ENCODE measurements around the gene EPO. TPM values are rescaled to one million over a fixed set of nuclear protein-coding genes. Genes with fewer than 3 reads are reported as not detected.
"Not testable (repeated sequence)": the region's sequence is repeated elsewhere in the genome, so short reads cannot be mapped to it uniquely, and the experiment has no call there.

Gene EPO
- total and polyA plus RNA-seq, 4 donors, result 0.10 TPM; not detected in 3

- 79 to 87% methylated on average over 6 of the region's 6 CpGs for WGBS, 2 donors
- ATAC-seq (ENCODE audit: insufficient read depth, low FRiP score) (no peak), DNase-seq (no peak)
- Histone ChIP-seq H3K27me3 (ENCODE audit: control insufficient read depth in 3 of 3, insufficient read depth in 3 of 3, low read length in 2 of 3) (no peaks in the 10 kb centered on the region), H3K9me3 (ENCODE audit: control insufficient read depth in 4 of 4, insufficient read depth in 3 of 4, low read length in 3 of 4) (no peaks in the 10 kb centered on the region), H3K4me1 (ENCODE audit: control insufficient read depth in 5 of 5, insufficient read depth in 5 of 5, low read length in 5 of 5) (peaks cover 4 to 21% (median 8%) of the 10 kb centered on the region in 5 donors), H3K36me3 (ENCODE audit: control insufficient read depth in 4 of 4, insufficient read depth in 4 of 4, low read length in 4 of 4) (peaks cover 0 to under 1% (median 0%) of the 10 kb centered on the region in 4 donors), H3K4me3 (no peak overlapping the region), H3K27ac (ENCODE audit: low read depth in 1 of 2, low read length in 1 of 2) (no peak overlapping the region), H3K9ac (ENCODE audit: insufficient read depth in 1 of 2, low read length in 2 of 2) (no peak overlapping the region)
- no peak for TF ChIP-seq CTCF (IDR thresholded peaks at IDR 0.05; ENCODE audit: control extremely low read depth, extremely low read depth)
Measured at GRCh38 chr7:100696123-100696521, 24.1 kb upstream of the EPO start.

GRCh38 chr7:100699018-100699417 lies 21.2 kb upstream of the EPO start:
- no peaks in the 10 kb centered on the region for H3K9me3 ChIP-seq (ENCODE audit: control insufficient read depth in 4 of 4, insufficient read depth in 3 of 4, low read length in 3 of 4)
- H3K36me3 ChIP-seq (ENCODE audit: control insufficient read depth in 4 of 4, insufficient read depth in 4 of 4, low read length in 4 of 4), result no peaks in the 10 kb centered on the region
- H3K4me1 ChIP-seq (ENCODE audit: control insufficient read depth in 5 of 5, insufficient read depth in 5 of 5, low read length in 5 of 5), result no peaks in the 10 kb centered on the region
- 49 to 59% methylated on average over 6 of the region's 6 CpGs for WGBS, 2 donors
- no peak overlapping the region for H3K9ac ChIP-seq (ENCODE audit: insufficient read depth in 1 of 2, low read length in 2 of 2)
- no peak for DNase-seq
- no peaks in the 10 kb centered on the region for H3K27me3 ChIP-seq (ENCODE audit: control insufficient read depth in 3 of 3, insufficient read depth in 3 of 3, low read length in 2 of 3)
- no peak for ATAC-seq (ENCODE audit: insufficient read depth, low FRiP score)
- no peak overlapping the region for H3K4me3 ChIP-seq
- no peak overlapping the region for H3K27ac ChIP-seq (ENCODE audit: low read depth in 1 of 2, low read length in 1 of 2)
- no peak for TF ChIP-seq CTCF (IDR thresholded peaks at IDR 0.05; ENCODE audit: control extremely low read depth, extremely low read depth)

GRCh38 chr7:100701089-100701488 lies 19.2 kb upstream of the EPO start:
- DNase-seq, result not testable (repeated sequence)

GRCh38 chr7:100705320-100705752 lies 14.9 kb upstream of the EPO start:
- H3K27me3 ChIP-seq (ENCODE audit: control insufficient read depth in 3 of 3, insufficient read depth in 3 of 3, low read length in 2 of 3), result no peaks in the 10 kb centered on the region
- H3K4me1 ChIP-seq (ENCODE audit: control insufficient read depth in 5 of 5, insufficient read depth in 5 of 5, low read length in 5 of 5), result peaks cover 6 to 16% (median 6%) of the 10 kb centered on the region in 5 donors
- DNase-seq, result peak; percentile 84 to 88 (median 86)
- H3K9me3 ChIP-seq (ENCODE audit: control insufficient read depth in 4 of 4, insufficient read depth in 3 of 4, low read length in 3 of 4), result no peaks in the 10 kb centered on the region
- peak; percentile 47 for TF ChIP-seq CTCF (IDR thresholded peaks at IDR 0.05; ENCODE audit: control extremely low read depth, extremely low read depth)
- H3K36me3 ChIP-seq (ENCODE audit: control insufficient read depth in 4 of 4, insufficient read depth in 4 of 4, low read length in 4 of 4), result peaks cover 0 to 5% (median 3%) of the 10 kb centered on the region in 4 donors
- peak overlapping the region in 1 of 2 donors; percentile 23 for H3K9ac ChIP-seq (ENCODE audit: insufficient read depth in 1 of 2, low read length in 2 of 2)
- ATAC-seq (ENCODE audit: insufficient read depth, low FRiP score), result peak; percentile 78
- H3K27ac ChIP-seq (ENCODE audit: low read depth in 1 of 2, low read length in 1 of 2), result peak overlapping the region; percentile 93 to 98
- peak overlapping the region; percentile 85 for H3K4me3 ChIP-seq
- WGBS, 2 donors, result 0% methylated on average over 25 of the region's 25 CpGs

More at GRCh38 chr7:100701089-100701488, 19.2 kb upstream of the EPO start:
- not testable (repeated sequence) for H3K9ac ChIP-seq (ENCODE audit: insufficient read depth in 1 of 2, low read length in 2 of 2); H3K9me3 ChIP-seq (ENCODE audit: control insufficient read depth in 4 of 4, insufficient read depth in 3 of 4, low read length in 3 of 4); ATAC-seq (ENCODE audit: insufficient read depth, low FRiP score); H3K27me3 ChIP-seq (ENCODE audit: control insufficient read depth in 3 of 3, insufficient read depth in 3 of 3, low read length in 2 of 3); H3K4me3 ChIP-seq; H3K4me1 ChIP-seq (ENCODE audit: control insufficient read depth in 5 of 5, insufficient read depth in 5 of 5, low read length in 5 of 5); H3K27ac ChIP-seq (ENCODE audit: low read depth in 1 of 2, low read length in 1 of 2); H3K36me3 ChIP-seq (ENCODE audit: control insufficient read depth in 4 of 4, insufficient read depth in 4 of 4, low read length in 4 of 4)
- 52 to 73% methylated on average over 3 of the region's 3 CpGs for WGBS, 2 donors
